Loucy (cell line): ENCODE measurements around the gene DERA.

ENCODE experiments used
- H2AFZ ChIP-seq: fragments of 200-600 bp; sonication (generic); 2 replicates; pipeline ENCODE4 v1.6.0; 2016; ENCODE audit warnings: antibody characterized with exemption, mild to moderate bottlenecking, low read length, moderate library complexity
- H3F3A ChIP-seq: fragments of 200-600 bp; 2 replicates; pipeline ENCODE4 v1.6.0; 2016; ENCODE audit warnings: antibody characterized with exemption, low read depth, mild to moderate bottlenecking
- H3K27me3 ChIP-seq: fragments of 200-600 bp; sonication (generic); 2 replicates; pipeline ENCODE4 v1.6.1; 2014; ENCODE audit warnings: low read length, mild to moderate bottlenecking; ENCODE audit not compliant: insufficient read depth, poor library complexity, severe bottlenecking
- H3K36me3 ChIP-seq: fragments of 200-600 bp; sonication (generic); 2 replicates; pipeline ENCODE4 v1.6.1; 2016; ENCODE audit warnings: low read length; ENCODE audit not compliant: insufficient read depth
- H3K4me1 ChIP-seq: fragments of 200-600 bp; sonication (generic); 2 replicates; pipeline ENCODE4 v1.5.1; 2014; ENCODE audit warnings: low read length, mild to moderate bottlenecking; ENCODE audit not compliant: insufficient read depth, poor library complexity, severe bottlenecking
- H3K4me2 ChIP-seq: fragments of 200-600 bp; sonication (generic); 2 replicates; pipeline ENCODE4 v1.6.0; 2014; ENCODE audit warnings: antibody characterized with exemption, low read length, low read depth, mild to moderate bottlenecking; ENCODE audit not compliant: poor library complexity, severe bottlenecking
- H3K4me3 ChIP-seq: fragments of 200-600 bp; sonication (generic); 2 replicates; pipeline ENCODE4 v1.5.1; 2014; ENCODE audit warnings: low read length, mild to moderate bottlenecking, mixed read lengths; ENCODE audit not compliant: poor library complexity, severe bottlenecking
- H3K79me2 ChIP-seq: fragments of 200-600 bp; sonication (generic); 2 replicates; pipeline ENCODE4 v1.6.1; 2014; ENCODE audit warnings: low read length; ENCODE audit not compliant: insufficient read depth
- H3K9ac ChIP-seq: fragments of 200-600 bp; sonication (generic); 2 replicates; pipeline ENCODE4 v1.6.0; 2014; ENCODE audit warnings: mild to moderate bottlenecking, low read depth, low read length, moderate library complexity; ENCODE audit not compliant: poor library complexity, severe bottlenecking
- H3K9me2 ChIP-seq: fragments of 200-600 bp; sonication (generic); replicated peaks from 2 replicates; pipeline ENCODE4 v1.6.1; 2016; ENCODE audit warnings: low read depth, low read length, mixed read lengths
- H3K9me3 ChIP-seq: fragments of 200-600 bp; sonication (generic); 2 replicates; pipeline ENCODE4 v1.6.1; 2014; ENCODE audit warnings: mild to moderate bottlenecking, antibody characterized with exemption, low read length, low read depth; ENCODE audit not compliant: insufficient read depth
- H4K20me1 ChIP-seq: fragments of 200-600 bp; sonication (generic); 2 replicates; pipeline ENCODE4 v1.6.0; 2014; ENCODE audit warnings: antibody characterized with exemption, low read length, mild to moderate bottlenecking; ENCODE audit not compliant: insufficient read depth, poor library complexity, severe bottlenecking
- CTCF ChIP-seq: fragments of 200-600 bp; sonication (generic); conservative IDR thresholded peaks from 2 replicates; pipeline ENCODE4 v1.5.1; 2014; ENCODE audit warnings: mild to moderate bottlenecking, antibody characterized with exemption, low read length
- EZH2phosphoT487 ChIP-seq: fragments of 200-600 bp; IDR thresholded peaks from 2 replicates; pipeline ENCODE4 v1.6.1; 2018; ENCODE audit warnings: antibody characterized with exemption, mild to moderate bottlenecking, moderate library complexity, borderline replicate concordance

The DERA gene

DNA sequence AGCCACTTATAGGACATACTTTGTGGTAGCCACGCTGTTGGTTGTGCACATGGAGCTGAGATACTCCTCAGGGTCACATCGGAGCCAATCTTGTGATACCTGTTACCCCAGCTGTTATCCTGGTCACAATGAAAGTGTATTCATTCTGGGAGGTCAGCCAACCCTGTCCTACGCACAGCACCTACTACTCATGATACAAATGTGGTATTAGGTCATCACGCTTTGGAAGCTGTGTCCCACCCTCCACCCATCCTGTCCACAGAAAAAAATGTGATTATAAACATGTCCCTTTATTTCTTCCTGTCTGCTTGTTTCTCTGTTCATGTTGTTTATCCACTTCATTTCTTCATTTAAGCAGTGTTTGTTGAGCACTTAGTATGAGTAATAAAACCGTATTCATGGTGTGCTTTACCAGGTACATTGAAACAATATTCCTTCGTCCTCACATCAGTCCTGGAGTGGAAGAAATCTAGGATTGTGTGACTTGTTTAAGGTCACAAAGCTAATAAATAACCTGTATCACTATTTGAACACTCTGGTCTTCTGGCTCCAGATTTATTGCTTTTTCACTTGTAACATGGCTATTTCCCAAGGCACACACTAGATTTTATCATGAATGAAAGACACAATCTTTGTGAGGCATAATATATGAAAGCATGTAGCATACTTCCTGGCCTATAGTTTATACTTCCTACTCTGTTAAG lies 73.1 kb downstream of the DERA start:
- Histone ChIP-seq H4K20me1 (no peaks in the 10 kb centered on the region), H3K4me2 (no peak overlapping the region), H3K4me1 (no peaks in the 10 kb centered on the region), H3K9ac (no peak overlapping the region), H3K79me2 (no peaks in the 10 kb centered on the region), H3K4me3 (no peak overlapping the region), H3K9me2 (no peaks in the 10 kb centered on the region), H3K27me3 (no peaks in the 10 kb centered on the region), H3K36me3 (peaks cover 33% of the 10 kb centered on the region; the same call in 1 of the 2 replicates), H3K9me3 (no peaks in the 10 kb centered on the region), H2AFZ (no peak overlapping the region), H3F3A (no peaks in the 10 kb centered on the region)
- TF ChIP-seq CTCF = no peak
- no peak for TF ChIP-seq EZH2phosphoT487

- Histone ChIP-seq H2AFZ (no peak overlapping the region), H3K36me3 (peaks cover 35% of the 10 kb centered on the region; the same call in 1 of the 2 replicates), H3K4me2 (no peak overlapping the region), H3K9me2 (no peaks in the 10 kb centered on the region), H3K79me2 (no peaks in the 10 kb centered on the region), H3K9ac (no peak overlapping the region), H4K20me1 (no peaks in the 10 kb centered on the region), H3F3A (no peaks in the 10 kb centered on the region), H3K9me3 (no peaks in the 10 kb centered on the region), H3K27me3 (no peaks in the 10 kb centered on the region), H3K4me1 (no peaks in the 10 kb centered on the region), H3K4me3 (no peak overlapping the region)
- TF ChIP-seq EZH2phosphoT487 (no peak), CTCF (no peak)
Observed at GRCh38 chr12:15984963-15985362, 73.8 kb downstream of the DERA start.

DNA sequence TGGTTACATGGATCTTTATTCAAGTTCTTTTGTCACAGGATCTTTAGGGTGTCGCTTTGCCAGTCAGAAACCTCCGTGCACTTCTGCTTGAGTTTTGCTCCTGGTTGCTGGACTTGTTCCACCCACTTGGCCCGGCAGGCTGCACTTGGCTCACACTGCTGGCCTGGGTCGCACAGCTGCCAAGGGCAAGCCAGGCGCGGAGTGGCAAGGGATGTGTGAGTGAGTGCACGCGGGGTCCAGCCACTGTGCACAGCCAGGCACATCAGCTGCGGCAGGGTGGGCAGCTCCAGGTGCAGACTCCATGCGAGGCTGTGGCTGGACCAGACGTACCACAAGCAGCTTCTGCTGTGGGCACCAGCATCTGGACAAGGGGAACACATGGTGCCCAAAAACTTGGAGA lies 76.6 kb downstream of the DERA start:
- no peaks in the 10 kb centered on the region for H3K9me2 ChIP-seq
- no peaks in the 10 kb centered on the region for H4K20me1 ChIP-seq
- no peaks in the 10 kb centered on the region for H3K4me1 ChIP-seq
- H3K9ac ChIP-seq = no peak overlapping the region
- H3K4me3 ChIP-seq = no peak overlapping the region
- no peaks in the 10 kb centered on the region for H3K27me3 ChIP-seq
- H3F3A ChIP-seq = no peaks in the 10 kb centered on the region
- no peak overlapping the region for H2AFZ ChIP-seq
- no peaks in the 10 kb centered on the region for H3K9me3 ChIP-seq
- TF ChIP-seq EZH2phosphoT487 (no peak), CTCF (no peak)
- no peaks in the 10 kb centered on the region for H3K79me2 ChIP-seq
- peaks cover 35% of the 10 kb centered on the region; the same call in 1 of the 2 replicates for H3K36me3 ChIP-seq
- no peak overlapping the region for H3K4me2 ChIP-seq
